GM18858 (cell line): ENCODE data around the gene SGMS1.
"Not testable (repeated sequence)": the region's sequence is repeated elsewhere in the genome, so short reads cannot be mapped to it uniquely, and the experiment has no call there.

Source experiments
- ATAC-seq: cut with Tn5 transposase; IDR thresholded peaks from one replicate; pipeline ENCODE4 v1.9.1; 2021; ENCODE audit not compliant: unreplicated experiment

Gene SGMS1

DNA sequence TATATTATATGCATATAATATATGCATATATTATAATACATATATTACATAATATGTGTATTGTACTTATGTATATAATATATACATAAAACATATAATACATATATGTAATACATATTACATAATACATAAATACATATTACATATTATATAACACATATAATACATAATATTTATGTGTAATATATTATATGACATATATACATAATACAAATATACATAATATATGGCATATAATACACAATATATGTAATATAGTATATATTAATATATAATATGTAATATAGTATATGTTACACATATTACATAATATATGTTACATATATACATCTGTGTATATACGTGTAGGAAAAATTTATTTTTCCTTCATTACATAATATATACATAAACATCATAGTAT is 63.4 kb downstream of the SGMS1 start:
- no peak for ATAC-seq

DNA sequence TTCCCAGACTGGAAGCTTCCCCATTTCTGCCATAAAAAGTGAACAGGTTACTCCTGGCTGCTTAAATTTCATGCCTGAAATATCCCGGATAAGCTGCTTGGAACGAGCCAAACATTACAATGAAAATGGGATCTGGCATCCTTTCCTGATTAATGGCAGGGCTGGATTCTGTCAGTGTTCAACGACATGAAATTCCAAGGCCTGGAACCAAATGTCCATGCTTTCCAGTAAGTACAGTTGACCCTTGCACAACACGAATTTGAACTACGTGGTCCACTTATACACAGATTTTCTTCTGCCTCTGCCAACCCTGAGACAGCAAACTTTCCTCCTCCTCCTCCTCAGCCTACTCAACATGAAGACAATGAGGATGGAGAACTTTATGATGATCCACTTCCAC is 65.4 kb downstream of the SGMS1 start:
- no peak for ATAC-seq

DNA sequence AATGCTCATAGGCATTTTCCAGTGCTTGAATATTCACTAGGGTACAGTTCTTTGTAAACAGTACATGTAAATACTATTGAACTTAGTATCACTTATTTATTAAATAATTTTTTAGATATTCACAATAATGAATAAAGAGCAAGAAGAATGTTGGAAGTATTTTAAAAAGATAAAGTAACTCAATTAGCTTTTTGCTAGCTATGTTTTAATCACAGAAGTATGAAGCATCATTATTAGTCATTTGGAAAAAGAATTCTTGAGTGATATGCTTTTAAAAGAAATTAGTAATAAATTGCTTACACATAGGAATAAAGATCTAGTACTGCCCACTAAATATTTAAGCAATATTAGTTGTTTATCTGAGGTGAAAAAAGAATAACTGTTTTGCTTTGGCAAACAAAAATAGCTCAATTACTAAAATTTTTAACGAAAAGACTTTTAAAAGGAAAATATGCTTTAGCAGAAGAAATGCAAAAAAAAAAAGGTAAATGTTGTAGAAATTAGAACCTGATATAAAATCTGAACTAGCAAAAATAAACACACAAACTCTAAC is 66.5 kb downstream of the SGMS1 start:
- ATAC-seq = no peak

DNA sequence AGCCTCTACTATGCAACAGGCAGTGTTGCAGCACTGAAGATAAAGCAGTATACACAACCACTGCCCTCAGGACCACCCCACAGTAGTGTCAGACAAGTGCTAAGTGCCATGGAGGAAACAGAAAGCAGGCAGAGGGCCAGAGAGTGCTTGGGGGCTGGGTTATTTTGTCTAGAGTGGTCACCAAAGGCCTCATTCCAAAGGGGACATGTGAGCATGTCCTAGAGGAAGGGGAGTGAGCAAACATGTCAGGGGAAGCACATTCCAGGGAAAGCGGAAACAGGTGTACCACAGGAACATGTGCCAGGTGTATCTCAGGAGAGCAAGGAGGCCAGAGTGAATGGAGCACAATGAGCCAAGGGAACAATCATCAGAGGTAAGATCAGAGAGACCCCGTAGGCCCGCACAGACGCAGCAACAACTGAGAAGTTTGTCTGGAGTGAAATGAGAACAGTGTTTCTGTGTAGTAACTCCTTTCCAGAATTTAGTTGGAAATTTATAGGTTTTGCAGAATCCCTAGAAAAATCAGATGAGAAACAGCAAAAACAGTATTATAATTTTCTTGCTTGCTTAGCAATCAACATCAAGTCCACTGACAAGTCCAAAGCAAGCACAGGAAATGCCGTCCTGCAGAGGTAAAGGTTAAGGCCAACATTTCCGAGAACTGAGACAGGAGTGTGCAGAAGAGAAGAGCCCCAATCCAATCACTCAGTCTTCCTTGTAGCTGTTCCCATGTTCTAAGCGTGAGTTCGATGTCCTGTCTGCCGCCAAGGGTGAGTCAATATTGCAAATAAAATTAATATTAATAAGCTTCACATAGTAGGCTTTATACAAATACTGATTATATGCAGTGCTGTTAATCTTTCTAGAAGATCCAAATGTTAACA is 67.3 kb downstream of the SGMS1 start:
- no peak for ATAC-seq

DNA sequence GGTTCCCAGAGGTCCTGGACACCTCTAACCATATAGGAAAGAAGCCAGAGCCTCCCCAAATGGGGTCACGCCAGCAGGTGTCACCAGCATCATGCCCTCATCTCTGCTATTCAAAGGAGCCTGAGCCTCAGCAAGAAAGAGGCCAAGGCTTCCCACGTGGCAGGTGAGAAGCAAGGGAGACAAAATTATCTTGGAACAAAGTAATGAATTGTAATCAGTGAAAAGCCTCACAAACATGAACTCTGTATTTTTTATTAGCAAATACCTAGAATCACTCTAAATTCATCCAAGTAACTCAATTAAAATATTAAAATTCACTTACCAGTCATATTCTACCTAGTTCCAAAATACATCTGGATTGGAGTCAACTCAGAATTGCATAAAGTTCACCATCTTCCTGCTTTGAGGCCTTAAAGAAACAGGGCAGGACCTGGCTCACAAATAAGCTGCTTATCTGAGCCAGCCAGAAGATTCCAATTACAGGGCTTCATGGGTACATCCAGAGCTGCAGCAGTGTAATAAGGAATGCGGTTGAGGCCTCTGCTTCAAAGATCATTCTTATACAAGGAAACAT is 68.7 kb downstream of the SGMS1 start:
- ATAC-seq = no peak

DNA sequence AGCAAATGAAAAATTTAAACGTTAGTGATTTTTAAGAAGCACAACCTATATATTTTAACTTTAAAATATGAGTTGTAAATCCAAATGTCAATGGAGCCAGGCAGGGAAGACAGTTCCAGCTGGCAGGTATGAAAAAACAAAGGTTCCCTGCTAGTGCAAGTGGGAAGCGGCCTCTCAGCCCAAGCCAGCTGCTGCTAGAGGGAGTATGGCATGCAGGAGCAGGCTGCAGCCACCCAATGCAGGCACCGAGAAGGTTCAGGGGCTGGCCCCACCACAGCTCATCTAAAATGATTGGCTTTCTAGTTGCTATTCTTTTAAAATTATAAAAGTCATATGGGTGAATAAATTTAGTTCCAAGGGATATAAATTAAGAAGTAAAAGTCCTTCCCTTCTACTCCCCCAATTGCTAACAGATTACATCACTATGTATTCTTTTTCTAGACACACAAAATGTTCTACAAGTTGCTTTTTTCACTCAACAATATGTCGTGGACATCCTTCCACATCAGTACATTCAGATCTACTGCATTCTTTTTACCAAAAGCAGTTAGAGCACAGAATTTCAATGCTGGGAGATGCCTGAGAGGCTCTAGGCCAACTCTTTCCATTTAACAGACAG is 69.3 kb downstream of the SGMS1 start:
- ATAC-seq = no peak

DNA sequence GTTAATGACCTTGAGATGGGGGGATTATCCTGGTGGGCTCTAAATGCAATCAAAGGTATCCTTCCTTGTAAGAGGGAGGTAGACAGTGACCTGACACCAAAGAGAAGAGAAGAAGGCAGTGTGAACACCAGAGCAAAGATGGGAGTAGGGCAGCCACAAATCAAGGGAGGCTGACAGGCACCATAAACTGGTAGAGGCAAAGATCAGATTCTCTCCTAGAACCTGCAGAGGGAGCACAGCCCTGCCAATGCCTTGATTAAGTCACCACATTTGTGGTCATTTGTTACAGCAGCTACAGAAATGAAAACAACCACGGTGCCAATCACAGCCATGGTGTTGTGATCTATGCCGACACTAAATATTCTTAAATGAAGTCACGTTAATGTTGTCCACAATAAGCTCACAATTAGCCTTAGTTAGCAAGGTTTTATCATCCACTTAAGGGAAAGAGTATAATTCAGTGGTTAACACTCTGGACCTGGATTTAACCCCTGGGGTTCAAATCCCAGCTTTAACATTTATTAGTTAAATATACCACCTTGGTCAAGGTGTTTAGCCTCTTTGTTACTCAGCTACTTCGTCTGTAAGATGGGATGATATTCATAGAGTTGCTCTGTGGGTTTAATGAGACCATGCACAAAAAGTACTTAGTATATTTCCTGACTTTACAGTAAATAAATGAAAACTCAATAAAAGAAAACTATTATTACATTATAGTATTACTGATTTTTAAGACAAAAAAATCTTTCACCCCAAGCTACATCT is 70.8 kb downstream of the SGMS1 start:
- ATAC-seq = peak; percentile 54

DNA sequence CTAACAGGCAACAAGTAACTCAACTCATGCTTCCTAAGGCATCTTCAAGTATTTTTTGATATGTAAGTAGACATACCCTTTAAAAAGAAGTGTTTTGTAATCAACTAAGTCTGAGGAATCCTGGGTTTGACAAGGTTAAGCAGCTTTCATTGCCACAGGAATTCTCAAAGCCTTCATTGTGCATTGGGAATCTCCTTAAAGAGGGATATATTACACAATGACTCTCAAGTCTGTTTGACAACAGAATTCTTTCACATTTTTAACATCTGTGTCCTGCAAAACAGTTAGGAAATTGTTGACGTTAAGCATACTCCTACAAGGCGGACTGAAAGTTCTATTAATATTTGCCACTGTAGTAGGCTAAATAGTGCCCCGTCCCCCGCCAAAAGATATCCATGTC is 71.4 kb downstream of the SGMS1 start:
- ATAC-seq = no peak

DNA sequence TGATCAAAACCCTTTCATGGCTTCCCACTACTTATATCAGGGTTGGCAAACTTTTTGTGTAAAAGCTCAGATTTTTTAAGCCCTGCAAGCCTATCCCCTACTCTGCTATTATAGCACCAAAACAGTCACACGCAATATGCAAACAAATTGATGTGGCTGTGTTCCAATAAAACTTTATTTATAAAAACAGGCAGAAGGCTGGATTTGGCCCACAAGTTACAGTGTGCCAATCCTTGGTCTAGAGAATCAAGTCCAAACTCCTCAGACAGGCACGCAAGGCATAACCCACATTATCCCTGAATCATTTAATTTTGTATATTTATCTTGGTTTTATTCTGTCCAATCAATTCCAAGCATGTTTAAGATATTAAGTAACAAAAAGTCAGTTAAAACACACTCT is 71.9 kb downstream of the SGMS1 start:
- no peak for ATAC-seq

DNA sequence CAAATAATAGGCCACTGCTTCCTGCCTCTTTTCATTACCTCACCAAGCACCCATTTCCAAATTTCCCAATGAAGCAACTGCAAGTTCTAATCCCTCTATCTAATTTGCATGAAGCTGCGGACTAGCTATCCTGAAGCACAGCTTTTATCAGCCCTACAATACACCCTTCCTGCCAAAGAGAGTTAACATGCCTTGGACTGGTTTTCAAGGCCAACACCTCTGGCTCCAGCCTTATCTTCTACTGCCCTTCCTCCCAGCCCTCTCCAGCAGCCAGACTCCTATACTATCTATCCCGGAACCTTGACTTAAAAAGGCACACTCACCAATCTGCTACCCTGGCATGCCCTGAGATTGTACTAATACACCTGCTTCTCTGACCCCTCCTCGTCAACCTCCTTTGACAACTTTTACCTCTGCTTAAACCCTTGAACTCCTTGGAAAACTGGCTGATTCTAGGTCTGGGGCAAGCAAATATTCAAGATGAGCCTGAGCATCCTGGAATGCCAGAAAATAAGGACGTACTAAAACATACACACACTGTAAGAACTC is 73.4 kb downstream of the SGMS1 start:
- no peak for ATAC-seq

DNA sequence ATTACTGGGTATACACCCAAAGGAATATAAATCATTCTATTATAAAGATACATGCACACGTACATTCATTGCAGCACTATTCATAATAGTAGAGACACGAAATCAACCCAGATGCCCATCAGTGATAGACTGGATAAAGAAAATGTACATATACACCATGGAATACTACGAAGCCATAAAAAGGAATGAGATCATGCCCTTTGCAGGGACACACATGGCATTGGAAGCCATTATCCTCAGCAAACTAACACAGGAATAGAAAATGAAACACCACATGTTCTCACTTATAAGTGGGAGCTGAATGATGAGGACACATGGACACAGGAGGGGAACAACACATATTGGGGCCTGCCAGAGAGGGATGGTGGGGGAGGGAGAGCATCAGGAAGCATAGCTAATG is 74.6 kb downstream of the SGMS1 start:
- not testable (repeated sequence) for ATAC-seq

DNA sequence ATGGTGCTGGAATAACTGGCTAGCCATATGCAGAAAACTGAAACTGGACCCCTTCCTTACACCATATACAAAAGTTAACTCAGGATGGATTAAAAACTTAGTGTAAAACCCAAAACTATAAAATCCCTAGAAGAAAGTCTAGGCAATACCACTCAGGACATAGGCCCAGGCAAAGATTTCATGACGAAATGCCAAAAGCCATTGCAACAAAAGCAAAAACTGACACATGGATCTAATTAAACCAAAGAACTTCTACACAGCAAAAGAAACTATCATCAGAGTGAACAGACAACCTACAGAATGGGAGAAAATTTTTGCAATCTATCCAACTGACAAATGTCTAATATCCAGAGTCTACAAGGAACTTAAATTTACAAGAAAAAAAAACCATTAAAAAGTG is 75.3 kb downstream of the SGMS1 start:
- ATAC-seq = not testable (repeated sequence)

DNA sequence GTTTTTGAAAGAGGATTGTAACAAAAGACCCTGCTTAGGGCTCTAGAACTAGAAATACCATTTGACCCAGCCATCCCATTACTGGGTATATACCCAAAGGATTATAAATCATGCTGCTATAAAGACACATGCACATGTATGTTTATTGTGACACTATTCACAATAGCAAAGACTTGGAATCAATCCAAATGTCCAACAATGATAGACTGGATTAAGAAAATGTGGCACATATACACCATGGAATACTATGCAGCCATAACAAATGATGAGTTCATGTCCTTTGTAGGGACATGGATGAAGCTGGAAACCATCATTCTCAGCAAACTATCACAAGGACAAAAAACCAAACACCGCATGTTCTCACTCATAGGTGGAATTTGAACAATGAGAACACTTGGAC is 77.5 kb downstream of the SGMS1 start:
- not testable (repeated sequence) for ATAC-seq

DNA sequence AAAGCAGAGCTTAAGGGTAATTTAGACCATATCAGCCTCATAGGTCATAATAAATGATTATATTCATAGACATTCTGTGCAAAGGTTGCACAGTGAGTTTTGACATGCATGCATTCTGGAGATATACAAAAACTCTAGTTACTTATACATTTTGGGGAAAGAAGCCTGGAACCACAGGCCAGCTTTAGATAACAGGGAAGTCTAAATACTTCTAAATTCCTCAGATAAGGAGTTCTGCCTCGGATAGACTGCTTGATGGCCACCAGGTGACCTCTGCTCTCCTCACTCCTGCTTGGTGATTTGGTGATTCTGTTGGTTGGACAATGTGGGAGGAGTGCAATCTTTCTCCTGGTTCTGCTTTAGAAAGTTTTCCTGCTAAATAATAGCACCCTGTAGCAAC is 77.9 kb downstream of the SGMS1 start:
- ATAC-seq = no peak

DNA sequence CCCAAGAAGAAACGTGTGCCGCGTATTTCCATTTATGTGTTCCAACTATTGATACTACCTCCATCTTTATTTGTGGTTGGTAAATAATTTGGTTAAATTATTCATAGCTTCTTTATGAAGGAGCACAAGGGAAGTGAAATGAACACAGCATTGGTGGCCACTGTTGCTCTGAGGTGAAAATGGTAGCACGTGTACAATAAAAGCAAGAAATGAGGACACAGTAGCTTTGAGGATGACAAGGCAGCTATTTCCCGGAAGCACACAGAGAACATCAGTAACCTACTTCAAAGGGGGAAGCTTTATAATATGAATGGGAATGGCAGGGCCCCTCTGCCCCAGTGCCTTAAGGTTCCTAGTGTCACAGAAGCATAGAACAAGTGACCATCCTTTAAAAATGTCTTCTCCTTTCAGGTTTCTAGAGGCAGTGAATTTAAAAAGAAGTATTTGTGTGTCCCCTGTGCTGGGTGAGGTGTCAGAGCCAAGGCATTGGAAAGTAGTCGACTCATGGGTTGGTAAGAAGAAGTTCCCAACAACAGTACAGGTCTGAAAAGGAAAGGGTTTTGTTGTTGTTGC is 78.8 kb downstream of the SGMS1 start:
- ATAC-seq = no peak

DNA sequence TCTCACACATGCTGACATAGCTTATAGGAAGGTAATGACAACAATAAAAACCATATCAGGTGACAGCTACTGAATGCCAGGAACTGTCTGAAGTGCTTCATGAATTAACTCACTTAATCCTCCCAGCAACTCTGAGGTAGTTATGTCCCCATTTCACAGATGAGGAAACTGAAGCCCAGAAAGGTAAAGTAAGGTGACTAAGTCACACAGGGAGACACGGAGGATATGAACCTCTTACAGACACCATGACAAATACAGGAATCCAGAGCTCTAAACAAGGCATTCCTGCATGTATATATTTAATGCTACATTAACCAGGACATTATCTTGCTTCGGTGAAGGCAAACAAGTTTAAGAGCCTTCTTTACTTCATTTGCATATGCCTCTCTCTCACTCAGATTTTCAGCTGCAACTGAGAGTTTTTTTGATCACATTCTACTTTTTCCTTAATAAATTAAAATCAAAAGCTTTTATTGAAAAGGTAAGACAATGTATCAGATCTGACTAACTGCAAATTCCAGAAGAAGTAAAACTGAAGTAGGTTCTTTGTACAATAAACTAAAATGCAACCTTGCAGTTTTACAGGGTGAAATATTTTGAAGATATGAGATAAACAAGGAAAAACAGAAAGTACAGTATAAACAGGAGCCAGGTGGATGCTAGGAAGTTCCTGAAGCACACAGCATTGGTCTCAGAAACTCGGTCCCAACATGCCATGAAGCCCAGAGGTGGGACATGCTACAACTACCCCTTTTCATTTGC is 79.5 kb downstream of the SGMS1 start:
- no peak for ATAC-seq

DNA sequence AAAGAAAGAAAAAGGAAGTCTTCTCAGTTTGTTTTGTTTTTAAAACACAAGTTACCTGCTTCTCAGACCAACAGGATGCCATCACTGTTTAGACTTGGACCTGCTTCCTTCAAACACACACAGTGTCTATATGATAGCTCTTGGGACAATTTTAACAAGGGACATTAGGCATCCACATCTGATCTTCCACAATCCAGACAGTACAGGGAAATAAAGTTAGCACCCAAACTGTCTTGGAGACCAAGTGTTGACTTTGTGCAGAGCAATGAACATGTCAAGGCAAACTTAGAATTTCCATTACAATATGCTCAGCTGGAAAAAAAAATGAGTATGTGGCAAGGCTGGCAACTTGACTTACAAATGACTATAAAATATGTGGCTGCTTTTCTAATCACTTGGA is 80.9 kb downstream of the SGMS1 start:
- ATAC-seq = no peak

DNA sequence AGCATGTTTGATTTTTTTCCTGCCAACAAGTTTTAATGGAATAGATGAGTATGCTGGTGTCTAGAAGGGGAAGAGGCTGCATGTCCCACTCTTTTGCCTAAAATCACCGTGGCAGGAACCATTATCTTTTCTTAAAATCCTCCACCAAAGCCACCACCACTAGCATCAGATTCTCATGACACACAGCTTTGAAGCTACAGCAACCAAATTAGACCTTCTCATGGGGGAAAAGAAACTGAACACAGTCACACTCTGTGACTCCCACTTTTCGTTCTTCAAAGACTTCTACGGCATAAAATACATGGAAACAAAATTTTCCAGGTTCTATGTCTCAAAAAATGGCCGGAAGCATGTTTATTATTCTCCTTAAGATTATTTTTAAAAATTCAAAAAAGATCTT is 81.8 kb downstream of the SGMS1 start:
- ATAC-seq = peak; percentile 36

DNA sequence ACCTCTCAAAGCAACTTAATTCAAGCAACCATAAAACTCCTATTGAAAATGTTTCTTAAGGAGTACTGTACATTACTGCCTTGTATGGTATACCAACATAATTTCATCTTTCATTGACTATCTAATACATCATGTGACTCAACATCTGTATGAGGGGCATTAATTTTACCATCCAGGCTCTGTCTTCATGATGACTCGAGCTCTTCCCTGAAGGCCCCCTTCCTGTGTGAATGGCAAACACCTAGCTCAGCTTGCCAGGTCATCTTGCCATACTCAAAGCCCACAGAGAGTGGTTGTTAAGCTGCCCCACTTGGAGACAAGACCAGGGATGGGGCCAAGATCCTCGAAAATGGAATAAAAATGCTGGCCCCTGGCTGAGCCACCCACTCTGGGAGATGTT is 82.4 kb downstream of the SGMS1 start:
- no peak for ATAC-seq

DNA sequence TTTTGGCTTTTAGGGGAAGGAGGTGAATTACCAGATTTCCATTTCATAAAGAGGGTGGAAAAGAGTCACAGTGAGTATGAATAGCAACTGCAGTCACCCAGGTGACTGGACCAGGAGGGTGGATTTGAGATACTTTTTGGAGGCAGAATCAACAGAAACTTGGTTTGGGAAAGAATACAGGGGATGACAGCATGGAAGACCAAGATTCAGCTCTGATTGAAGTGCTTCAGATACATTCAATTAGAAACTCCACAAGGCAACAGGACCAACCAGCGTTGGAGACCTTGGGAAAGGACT is 83.0 kb downstream of the SGMS1 start:
- ATAC-seq = no peak
